Panc1 (cell line): ENCODE measurements around the gene GPLD1. TPM values are rescaled to one million over a fixed set of nuclear protein-coding genes. Genes with fewer than 3 reads are reported as not detected.

ENCODE experiments used
- ATAC-seq: fragments of 200-7000 bp; cut with Tn5 transposase; 2 replicates; pipeline ENCODE4 v1.9.1; 2020; ENCODE audit warnings: mild to moderate bottlenecking, moderate library complexity
- BruUV-seq: library from RNA; stranded (reverse); fragments of 400-500 nt; replicated peaks from 2 replicates; lab custom pipeline; 2021; lab: Mats Ljungman, UMichigan
- CTCF ChIA-PET: fragments of 300-600 bp; sonication (Branson Sonifier 250); formaldehyde crosslinking; loops from one replicate; lab custom pipeline; 2022; ENCODE audit warnings: antibody characterized with exemption; lab: Charles Lee
- POLR2A ChIA-PET: fragments of 300-600 bp; sonication (Branson Sonifier 250); formaldehyde crosslinking; loops from one replicate; lab custom pipeline; 2022; ENCODE audit warnings: antibody characterized with exemption; lab: Charles Lee
- DNase-seq: peaks from one replicate; pipeline ENCODE4 v3.0.0-alpha.2; 2010; ENCODE audit warnings: low read depth, low spot score
- H3K27ac ChIP-seq: 2 replicates; pipeline ENCODE4 v1.5.1; 2011; ENCODE audit warnings: mild to moderate bottlenecking, low read length, inconsistent platforms
- H3K27me3 ChIP-seq: fragments of 200-500 bp; sonication (Bioruptor generic); 2 replicates; pipeline ENCODE4 v1.6.0; 2014; ENCODE audit warnings: low read length, inconsistent platforms; ENCODE audit not compliant: control insufficient read depth, insufficient read depth
- H3K36me3 ChIP-seq: fragments of 200-500 bp; sonication (Bioruptor generic); 2 replicates; pipeline ENCODE4 v1.5.1; 2014; ENCODE audit warnings: inconsistent platforms, mild to moderate bottlenecking, low read length, moderate library complexity; ENCODE audit not compliant: control insufficient read depth, insufficient read depth
- H3K4me1 ChIP-seq: 2 replicates; pipeline ENCODE4 v1.5.1; 2011; ENCODE audit warnings: inconsistent platforms, mild to moderate bottlenecking, low read length, moderate library complexity; ENCODE audit not compliant: control insufficient read depth, insufficient read depth
- H3K4me3 ChIP-seq, 2 experiments: 2 replicates each; pipeline ENCODE4 v1.5.1; 2011 to 2012; ENCODE audit warnings: low read depth in 2 of 2, low read length in 2 of 2, mild to moderate bottlenecking in 2 of 2, inconsistent platforms in 1 of 2, moderate library complexity in 1 of 2
- H3K9me3 ChIP-seq: fragments of 200-500 bp; sonication (Bioruptor generic); 2 replicates; pipeline ENCODE4 v1.5.1; 2014; ENCODE audit warnings: low read depth, mild to moderate bottlenecking, inconsistent platforms, low read length, moderate library complexity; ENCODE audit not compliant: control insufficient read depth, insufficient read depth
- CTCF ChIP-seq: fragments of 450-650 bp; IDR thresholded peaks from 2 replicates; pipeline ENCODE4 v1.5.1; 2017; ENCODE audit warnings: mild to moderate bottlenecking
- POLR2AphosphoS5 ChIP-seq: IDR thresholded peaks from 2 replicates; pipeline ENCODE4 v1.6.1; 2012; ENCODE audit warnings: mild to moderate bottlenecking, low read depth, low read length, moderate library complexity
- SIN3A ChIP-seq: IDR thresholded peaks from 2 replicates; pipeline ENCODE4 v1.6.1; 2012; ENCODE audit warnings: low read depth, mild to moderate bottlenecking, low read length, moderate library complexity, borderline replicate concordance; ENCODE audit not compliant: insufficient read depth
- TCF7L2 ChIP-seq: IDR thresholded peaks from 2 replicates; pipeline ENCODE4 v1.6.1; 2011; ENCODE audit warnings: mild to moderate bottlenecking, low read depth, low read length, inconsistent platforms
- in situ Hi-C: cut with HindIII; loops from 2 replicates; pipeline ENCODE4 v1.10.0; 2016; ENCODE audit warnings: low sequenced_read_pairs, low pct_unique_long_range_greater_than_20kb
- intact Hi-C: fragments of 100-400 bp; cut with micrococcal nuclease; formaldehyde crosslinking; loops from one replicate; pipeline ENCODE4 v1.10.0; 2022; ENCODE audit not compliant: unreplicated experiment
- total RNA-seq: library from RNA; stranded (reverse); gene quantifications from one replicate; pipeline ENCODE4 v1.2.1, GENCODE V29; 2021; ENCODE audit not compliant: unreplicated experiment
- TF ChIP-seq, protein P1 (sequence below), 2 experiments: IDR thresholded peaks; 2 replicates each; pipeline ENCODE4 v1.6.1; 2011 to 2012; ENCODE audit warnings: low read depth in 2 of 2, control low read depth in 1 of 2, low read length in 1 of 2, mild to moderate bottlenecking in 1 of 2, moderate library complexity in 1 of 2; ENCODE audit not compliant: insufficient read depth in 1 of 2

GPLD1 gene
- total RNA-seq, 1 experiment from 2014 or later = 0.98 TPM

GRCh38 chr6:24429146-24429545 is 60.2 kb downstream of the GPLD1 start:
- ChIA-PET CTCF (interaction anchor here (1.2 kb wide), 1 partner anchor 14 kb away, joined by 4 read pairs; no protein-coding TSS in a partner anchor), POLR2A (no interaction called here)
- no peak overlapping the region for H3K4me3 ChIP-seq
- H3K27me3 ChIP-seq = no peaks in the 10 kb centered on the region
- TF ChIP-seq TCF7L2 (no peak), SIN3A (no peak), CTCF (no peak), POLR2AphosphoS5 (no peak)
- TF ChIP-seq, protein P1, sequence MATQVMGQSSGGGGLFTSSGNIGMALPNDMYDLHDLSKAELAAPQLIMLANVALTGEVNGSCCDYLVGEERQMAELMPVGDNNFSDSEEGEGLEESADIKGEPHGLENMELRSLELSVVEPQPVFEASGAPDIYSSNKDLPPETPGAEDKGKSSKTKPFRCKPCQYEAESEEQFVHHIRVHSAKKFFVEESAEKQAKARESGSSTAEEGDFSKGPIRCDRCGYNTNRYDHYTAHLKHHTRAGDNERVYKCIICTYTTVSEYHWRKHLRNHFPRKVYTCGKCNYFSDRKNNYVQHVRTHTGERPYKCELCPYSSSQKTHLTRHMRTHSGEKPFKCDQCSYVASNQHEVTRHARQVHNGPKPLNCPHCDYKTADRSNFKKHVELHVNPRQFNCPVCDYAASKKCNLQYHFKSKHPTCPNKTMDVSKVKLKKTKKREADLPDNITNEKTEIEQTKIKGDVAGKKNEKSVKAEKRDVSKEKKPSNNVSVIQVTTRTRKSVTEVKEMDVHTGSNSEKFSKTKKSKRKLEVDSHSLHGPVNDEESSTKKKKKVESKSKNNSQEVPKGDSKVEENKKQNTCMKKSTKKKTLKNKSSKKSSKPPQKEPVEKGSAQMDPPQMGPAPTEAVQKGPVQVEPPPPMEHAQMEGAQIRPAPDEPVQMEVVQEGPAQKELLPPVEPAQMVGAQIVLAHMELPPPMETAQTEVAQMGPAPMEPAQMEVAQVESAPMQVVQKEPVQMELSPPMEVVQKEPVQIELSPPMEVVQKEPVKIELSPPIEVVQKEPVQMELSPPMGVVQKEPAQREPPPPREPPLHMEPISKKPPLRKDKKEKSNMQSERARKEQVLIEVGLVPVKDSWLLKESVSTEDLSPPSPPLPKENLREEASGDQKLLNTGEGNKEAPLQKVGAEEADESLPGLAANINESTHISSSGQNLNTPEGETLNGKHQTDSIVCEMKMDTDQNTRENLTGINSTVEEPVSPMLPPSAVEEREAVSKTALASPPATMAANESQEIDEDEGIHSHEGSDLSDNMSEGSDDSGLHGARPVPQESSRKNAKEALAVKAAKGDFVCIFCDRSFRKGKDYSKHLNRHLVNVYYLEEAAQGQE (IDR thresholded peaks at IDR 0.05; ENCODE audit: insufficient read depth in 1 of 2, low read depth in 2 of 2, low read length in 1 of 2) = no peak
- in situ Hi-C loops (no loop called here), intact Hi-C loops (no loop called here)
- no peaks in the 10 kb centered on the region for H3K9me3 ChIP-seq
- H3K4me1 ChIP-seq = no peaks in the 10 kb centered on the region; the same call in 1 of the 2 replicates
- no peak for ATAC-seq
- BruUV-seq = no TSS peak
- H3K36me3 ChIP-seq = peaks cover 10% of the 10 kb centered on the region
- no peak for DNase-seq
- no peak overlapping the region for H3K27ac ChIP-seq

DNA sequence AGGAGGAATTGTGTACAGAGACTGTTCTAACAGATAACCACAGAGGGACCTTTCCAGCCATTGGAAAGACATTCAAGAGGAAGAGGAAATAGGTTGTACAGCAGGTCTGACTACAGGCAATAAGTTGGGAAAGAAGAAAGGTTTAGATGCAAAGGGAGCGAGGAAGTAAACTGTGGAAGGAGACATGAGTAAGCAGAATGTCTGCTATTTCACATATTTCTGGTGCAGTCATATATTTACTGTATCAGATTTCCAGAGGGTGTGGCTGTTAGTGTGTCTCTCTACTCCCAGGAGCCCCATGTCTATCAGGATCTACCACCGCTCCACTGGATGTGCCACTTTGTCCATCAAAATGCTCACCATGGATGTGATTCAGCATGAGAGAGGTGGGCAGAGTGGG is 60.8 kb downstream of the GPLD1 start:
- TF ChIP-seq SIN3A (no peak), POLR2AphosphoS5 (no peak), CTCF (no peak), TCF7L2 (no peak)
- TF ChIP-seq, protein P1 (IDR thresholded peaks at IDR 0.05; ENCODE audit: insufficient read depth in 1 of 2, low read depth in 2 of 2, low read length in 1 of 2) = no peak
- CTCF ChIA-PET = no interaction called here
- in situ Hi-C loops (no loop called here), intact Hi-C loops (no loop called here)
- no peak overlapping the region for H3K4me3 ChIP-seq
- no peak overlapping the region for H3K27ac ChIP-seq
- ATAC-seq (no peak), DNase-seq (no peak)
- H3K4me1 ChIP-seq = no peaks in the 10 kb centered on the region; the same call in 1 of the 2 replicates
- POLR2A ChIA-PET = no interaction called here
- peaks cover 16% of the 10 kb centered on the region for H3K36me3 ChIP-seq
- no peaks in the 10 kb centered on the region for H3K9me3 ChIP-seq
- H3K27me3 ChIP-seq = no peaks in the 10 kb centered on the region
- no TSS peak for BruUV-seq
